ENCODE measurements around the gene OR6N2.

Gene OR6N2, protein sequence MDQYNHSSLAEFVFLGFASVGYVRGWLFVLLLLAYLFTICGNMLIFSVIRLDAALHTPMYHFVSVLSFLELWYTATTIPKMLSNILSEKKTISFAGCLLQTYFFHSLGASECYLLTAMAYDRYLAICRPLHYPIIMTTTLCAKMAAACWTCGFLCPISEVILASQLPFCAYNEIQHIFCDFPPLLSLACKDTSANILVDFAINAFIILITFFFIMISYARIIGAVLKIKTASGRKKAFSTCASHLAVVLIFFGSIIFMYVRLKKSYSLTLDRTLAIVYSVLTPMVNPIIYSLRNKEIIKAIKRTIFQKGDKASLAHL

GRCh38 chr1:158781104-158781503 is at the start of gene OR6N2:
OR6N2 (minus strand) TSS chr1:158781204; CDS start chr1:158777635, 3,569 bp downstream.
- DNase-seq: no peak

GRCh38 chr1:158830074-158830677 is 49.2 kb upstream of the OR6N2 start:
- no peak for DNase-seq

GRCh38 chr1:158821723-158822122 is 40.7 kb upstream of the OR6N2 start:
- DNase-seq: no peak

GRCh38 chr1:158819461-158820443 is 38.7 kb upstream of the OR6N2 start:
- no peak for DNase-seq

DNA sequence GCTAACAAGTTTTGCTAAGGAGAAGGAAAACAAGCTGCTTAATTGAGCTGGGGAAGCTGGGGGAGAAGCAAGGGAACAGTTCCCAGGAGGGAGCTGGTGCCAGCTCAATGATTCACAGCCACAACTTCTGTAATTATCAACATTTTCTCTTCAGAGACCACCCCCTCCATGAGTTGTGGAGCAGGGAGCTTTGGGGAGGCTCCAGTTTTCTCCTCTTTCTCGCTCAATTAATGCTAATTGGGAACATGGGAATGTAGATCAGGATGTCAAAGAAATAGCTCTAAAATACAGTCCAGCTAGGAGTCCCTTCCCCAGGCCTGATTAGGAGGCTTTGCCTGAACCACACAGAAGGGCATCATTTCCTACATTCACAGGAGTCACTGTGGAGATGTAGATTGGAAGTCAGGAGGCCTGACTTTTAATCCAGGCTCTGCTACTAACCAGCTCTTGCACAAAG is 38.0 kb upstream of the OR6N2 start:
- DNase-seq: no peak

DNA sequence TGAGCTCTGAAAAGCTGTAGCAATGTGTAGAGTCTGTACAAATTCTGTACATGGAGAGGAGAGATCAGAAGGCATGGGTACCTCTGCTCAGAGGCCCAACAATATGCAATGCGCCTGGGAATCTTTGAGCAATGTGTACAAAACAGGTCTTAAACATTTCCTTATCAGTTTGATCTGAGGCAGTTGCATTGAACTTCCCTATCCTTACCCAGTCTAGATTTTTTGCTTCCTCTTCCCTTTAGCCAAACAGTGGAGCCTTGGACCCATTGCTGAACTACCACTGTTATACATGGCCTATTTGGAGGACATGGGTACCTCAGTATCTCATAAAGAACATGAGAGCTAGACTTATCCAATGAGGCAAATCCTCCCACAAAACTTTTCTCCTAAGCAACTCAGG is 37.6 kb upstream of the OR6N2 start:
- DNase-seq: no peak

- no peak for DNase-seq
Observed at GRCh38 chr1:158814970-158815369, 34.0 kb upstream of the OR6N2 start.

DNA sequence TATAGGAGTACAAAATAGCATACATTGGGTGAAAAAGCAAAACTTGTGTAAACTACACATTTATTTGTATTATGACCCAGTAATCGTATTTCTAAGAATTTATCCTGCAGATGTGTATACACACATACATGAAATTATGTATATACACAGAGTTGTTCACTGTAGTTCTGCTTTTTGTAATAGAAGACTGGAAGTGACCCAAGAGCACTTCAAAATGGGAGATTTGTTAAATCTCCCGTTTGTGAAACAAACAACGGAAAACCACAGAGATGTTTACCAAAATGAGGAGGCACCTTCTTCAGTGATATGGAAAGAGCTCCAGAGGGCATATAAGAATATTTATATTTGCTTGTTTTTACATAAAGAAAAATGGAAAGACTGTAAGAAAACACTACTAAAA is 32.2 kb upstream of the OR6N2 start:
- no peak for DNase-seq

DNA sequence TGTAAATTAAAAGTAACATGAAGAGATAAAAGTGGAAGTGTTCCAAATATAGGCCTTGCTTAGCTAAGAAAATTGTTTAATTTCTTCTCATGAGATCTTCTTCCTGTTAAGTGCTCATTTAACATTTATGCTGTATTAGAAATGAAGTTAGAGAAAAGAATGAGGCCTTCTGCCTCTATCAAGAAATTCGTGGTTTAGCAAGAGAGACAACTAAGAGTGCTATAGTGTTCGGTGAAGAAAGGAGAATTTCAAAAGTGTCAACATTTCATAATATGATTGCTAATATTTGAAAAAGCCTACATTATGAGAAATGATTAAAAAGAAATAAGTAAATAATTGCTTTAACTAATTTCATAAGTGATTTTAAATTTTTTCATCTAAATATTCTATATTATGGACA is 31.3 kb upstream of the OR6N2 start:
- no peak for DNase-seq

DNA sequence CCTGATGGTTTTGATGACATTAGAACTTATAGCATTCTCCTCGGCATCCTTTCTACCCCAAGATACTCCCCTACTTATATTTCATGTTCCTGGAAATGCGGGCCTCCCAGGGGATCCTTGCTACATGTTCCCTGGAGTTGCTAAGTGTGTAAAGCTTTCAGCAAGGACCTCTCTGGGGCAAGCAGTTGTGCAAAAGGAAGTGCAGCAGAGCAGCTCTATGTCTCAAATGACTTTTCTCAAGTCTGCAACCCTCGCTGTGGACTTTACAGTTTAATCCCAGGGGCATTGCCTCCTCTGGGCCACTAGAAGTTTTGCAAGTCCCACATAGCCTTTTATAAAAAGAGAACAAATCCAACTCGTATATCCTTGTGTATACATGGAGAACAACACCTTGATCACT is 29.3 kb upstream of the OR6N2 start:
- DNase-seq: no peak

- DNase-seq: no peak
Observed at GRCh38 chr1:158809862-158810261, 28.9 kb upstream of the OR6N2 start.

GRCh38 chr1:158809256-158809655 is 28.3 kb upstream of the OR6N2 start:
- no peak for DNase-seq

GRCh38 chr1:158806916-158807536 is 26.0 kb upstream of the OR6N2 start:
- DNase-seq: no peak

- DNase-seq: no peak
Observed at GRCh38 chr1:158803678-158804077, 22.7 kb upstream of the OR6N2 start.

GRCh38 chr1:158801396-158801795 is 20.4 kb upstream of the OR6N2 start:
- no peak for DNase-seq

DNA sequence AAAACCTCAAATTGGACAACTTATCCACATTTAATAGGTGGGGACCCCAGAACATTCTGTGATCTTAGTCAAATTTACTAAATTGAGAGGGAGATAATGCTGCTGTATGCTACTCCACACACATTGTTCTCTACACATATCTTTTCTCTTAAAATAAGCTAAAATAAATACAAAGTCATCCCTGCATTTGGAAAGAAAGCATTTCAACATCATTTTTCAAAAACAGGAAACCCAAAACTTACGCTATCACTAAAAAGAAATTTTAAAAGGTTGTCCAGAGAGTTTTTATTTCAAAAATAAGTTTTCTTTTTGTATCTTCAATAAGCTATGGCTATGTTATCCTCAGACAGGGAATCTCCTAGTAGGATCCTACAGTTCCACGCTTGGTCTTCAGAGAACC is 19.5 kb upstream of the OR6N2 start:
- no peak for DNase-seq

DNA sequence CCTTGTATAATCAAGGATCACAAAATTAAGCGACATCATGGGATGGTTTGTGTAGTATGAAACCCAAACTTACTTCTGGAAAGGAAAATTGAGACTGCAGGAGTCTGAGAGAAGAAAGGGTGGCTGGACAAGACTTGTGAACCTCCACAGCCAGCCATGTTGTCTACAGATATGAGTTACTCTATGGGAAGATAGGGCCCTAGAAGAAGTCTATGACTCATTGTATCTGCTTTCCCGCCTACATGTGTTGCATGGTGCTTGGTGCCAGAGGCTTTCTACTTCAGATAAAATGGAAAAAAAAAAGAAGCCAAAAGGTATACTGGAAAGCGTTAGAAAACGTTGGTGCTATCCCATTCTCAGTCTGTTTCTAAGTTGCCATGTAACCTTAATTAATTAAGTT is 18.7 kb upstream of the OR6N2 start:
- DNase-seq: no peak

- no peak for DNase-seq
Observed at GRCh38 chr1:158798531-158798930, 17.5 kb upstream of the OR6N2 start.

- no peak for DNase-seq
Observed at GRCh38 chr1:158794247-158794646, 13.2 kb upstream of the OR6N2 start.

DNA sequence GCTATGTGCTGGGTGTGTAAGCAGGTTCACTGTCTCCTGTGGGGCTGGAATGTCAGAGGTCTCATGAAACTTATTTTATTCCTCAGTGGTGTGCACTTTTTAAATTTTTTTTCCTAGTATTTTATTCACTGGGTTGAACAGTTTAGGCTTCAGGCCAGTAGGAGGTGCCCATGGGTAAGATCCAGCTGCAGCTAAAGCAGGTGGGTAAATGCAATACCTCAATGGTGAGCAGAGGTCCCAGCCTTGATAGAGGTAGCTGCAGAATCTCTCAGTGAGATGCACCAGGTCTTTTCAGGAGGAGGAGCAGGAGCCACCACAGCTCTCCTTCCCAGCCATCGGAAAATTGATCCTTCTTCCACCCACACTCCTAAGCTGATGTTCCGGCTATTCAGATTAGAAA is 12.6 kb upstream of the OR6N2 start:
- DNase-seq: no peak

GRCh38 chr1:158771950-158772866 is 8.8 kb downstream of the OR6N2 start, which contains the start of gene OR6N1:
OR6N1 (minus strand) TSS chr1:158772195; CDS start chr1:158766682, 5,513 bp downstream.
- no peak for DNase-seq

- no peak for DNase-seq
Observed at GRCh38 chr1:158754420-158754819, 26.6 kb downstream of the OR6N2 start, which contains the start of gene OR6K6. OR6K6 (plus strand) TSS chr1:158754720; CDS start chr1:158754888, 168 bp downstream.

All from NCI-H1105 treated with DMSO at 0.1 percent for 48 hours (cell line).